DOHH2 (cell line): ENCODE data around the gene PRDM16.

Source experiments
- H3F3A ChIP-seq: fragments of 200-600 bp; sonication (generic), shearing (Covaris generic); 2 replicates; pipeline ENCODE4 v1.6.0; 2016; ENCODE audit warnings: antibody characterized with exemption, mild to moderate bottlenecking; ENCODE audit not compliant: control insufficient read depth, insufficient read depth
- H3K27ac ChIP-seq: fragments of 200-600 bp; sonication (generic); 2 replicates; pipeline ENCODE4 v1.5.1; 2014; ENCODE audit warnings: low read depth, mild to moderate bottlenecking, low read length, moderate library complexity
- H3K27me3 ChIP-seq: fragments of 200-600 bp; sonication (generic); 2 replicates; pipeline ENCODE4 v1.6.1; 2014; ENCODE audit warnings: mild to moderate bottlenecking, low read length, mixed read lengths; ENCODE audit not compliant: control insufficient read depth
- H3K36me3 ChIP-seq: fragments of 200-600 bp; sonication (generic); 2 replicates; pipeline ENCODE4 v1.6.1; 2014; ENCODE audit warnings: mild to moderate bottlenecking, low read length, moderate library complexity, mixed read lengths; ENCODE audit not compliant: control insufficient read depth
- H3K4me1 ChIP-seq: fragments of 200-600 bp; sonication (generic); 2 replicates; pipeline ENCODE4 v1.6.1; 2014; ENCODE audit warnings: mild to moderate bottlenecking, low read length, mixed read lengths; ENCODE audit not compliant: control insufficient read depth
- H3K4me2 ChIP-seq: fragments of 200-600 bp; sonication (generic); 2 replicates; pipeline ENCODE4 v1.6.0; 2014; ENCODE audit warnings: mild to moderate bottlenecking, low read length, moderate library complexity
- H3K4me3 ChIP-seq: fragments of 200-600 bp; sonication (generic); 2 replicates; pipeline ENCODE4 v1.5.1; 2014; ENCODE audit warnings: mild to moderate bottlenecking, low read length, mixed read lengths
- H3K79me2 ChIP-seq: fragments of 200-600 bp; sonication (generic); 2 replicates; pipeline ENCODE4 v1.6.1; 2014; ENCODE audit warnings: mild to moderate bottlenecking, low read length, mixed read lengths; ENCODE audit not compliant: control insufficient read depth
- H3K9me2 ChIP-seq: fragments of 200-600 bp; sonication (generic); replicated peaks from 2 replicates; pipeline ENCODE4 v1.6.1; 2014; ENCODE audit warnings: mild to moderate bottlenecking, low read length, mixed read lengths; ENCODE audit not compliant: control insufficient read depth
- H3K9me3 ChIP-seq: fragments of 200-600 bp; sonication (generic); 2 replicates; pipeline ENCODE4 v1.6.1; 2014; ENCODE audit warnings: antibody characterized with exemption, low read length, mixed read lengths; ENCODE audit not compliant: control insufficient read depth, insufficient read depth
- H4K20me1 ChIP-seq: fragments of 200-600 bp; sonication (generic); 2 replicates; pipeline ENCODE4 v1.6.0; 2014; ENCODE audit warnings: low read depth, mild to moderate bottlenecking, antibody characterized with exemption, low read length, moderate library complexity; ENCODE audit not compliant: control insufficient read depth, insufficient read depth
- EZH2phosphoT487 ChIP-seq: fragments of 200-600 bp; sonication (generic); IDR thresholded peaks from 2 replicates; pipeline ENCODE4 v1.6.1; 2017; ENCODE audit warnings: borderline replicate concordance, mild to moderate bottlenecking, antibody characterized with exemption, low read length, moderate library complexity, mixed read lengths
- TF ChIP-seq, protein P1 (sequence below): fragments of 200-600 bp; sonication (generic); IDR thresholded peaks from one replicate; pipeline ENCODE4 v1.5.1; 2014; ENCODE audit warnings: antibody characterized with exemption, mild to moderate bottlenecking, low read depth, low read length; ENCODE audit not compliant: poor library complexity, severe bottlenecking

Gene PRDM16

DNA sequence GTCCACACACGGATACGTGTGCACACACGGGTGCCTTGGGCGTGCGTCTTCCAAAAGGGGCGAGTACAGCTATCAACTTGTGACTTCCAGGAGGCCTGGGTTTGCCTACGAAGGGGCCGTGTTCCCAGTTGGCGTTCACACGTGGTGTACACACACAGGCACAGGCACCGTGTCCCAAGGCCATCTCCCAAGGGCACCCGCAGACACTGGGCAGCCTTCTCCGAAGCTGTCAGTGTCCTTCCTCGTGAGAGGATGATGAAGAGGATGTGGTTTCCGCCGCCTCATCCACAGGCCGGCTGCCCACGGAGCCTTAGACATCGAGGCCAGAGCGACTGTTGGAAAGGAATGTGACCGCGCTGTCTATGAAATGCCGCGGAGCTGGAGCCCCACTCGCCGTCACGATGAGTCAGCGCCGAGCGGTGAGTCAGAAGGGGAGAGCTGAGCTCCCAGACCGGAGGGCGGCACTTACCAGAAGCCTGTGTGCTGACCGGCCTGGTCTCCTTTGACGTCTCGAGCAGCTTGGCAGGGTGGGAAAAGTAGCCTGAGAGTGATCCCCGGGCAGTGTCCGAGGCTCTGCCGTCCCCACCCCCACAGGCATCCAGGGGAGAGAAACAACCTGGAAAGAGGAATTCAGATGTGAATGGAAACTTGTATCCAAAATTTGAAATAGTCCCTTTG, 244.0 kb downstream of the PRDM16 start:
- H3K4me1 ChIP-seq, result peaks cover 9% of the 10 kb centered on the region
- no peaks in the 10 kb centered on the region for H3K9me2 ChIP-seq
- H3K4me2 ChIP-seq, result no peak overlapping the region
- H3K27me3 ChIP-seq, result no peaks in the 10 kb centered on the region
- H3K4me3 ChIP-seq, result no peak overlapping the region
- peaks cover 9% of the 10 kb centered on the region for H3F3A ChIP-seq
- TF ChIP-seq, protein P1, sequence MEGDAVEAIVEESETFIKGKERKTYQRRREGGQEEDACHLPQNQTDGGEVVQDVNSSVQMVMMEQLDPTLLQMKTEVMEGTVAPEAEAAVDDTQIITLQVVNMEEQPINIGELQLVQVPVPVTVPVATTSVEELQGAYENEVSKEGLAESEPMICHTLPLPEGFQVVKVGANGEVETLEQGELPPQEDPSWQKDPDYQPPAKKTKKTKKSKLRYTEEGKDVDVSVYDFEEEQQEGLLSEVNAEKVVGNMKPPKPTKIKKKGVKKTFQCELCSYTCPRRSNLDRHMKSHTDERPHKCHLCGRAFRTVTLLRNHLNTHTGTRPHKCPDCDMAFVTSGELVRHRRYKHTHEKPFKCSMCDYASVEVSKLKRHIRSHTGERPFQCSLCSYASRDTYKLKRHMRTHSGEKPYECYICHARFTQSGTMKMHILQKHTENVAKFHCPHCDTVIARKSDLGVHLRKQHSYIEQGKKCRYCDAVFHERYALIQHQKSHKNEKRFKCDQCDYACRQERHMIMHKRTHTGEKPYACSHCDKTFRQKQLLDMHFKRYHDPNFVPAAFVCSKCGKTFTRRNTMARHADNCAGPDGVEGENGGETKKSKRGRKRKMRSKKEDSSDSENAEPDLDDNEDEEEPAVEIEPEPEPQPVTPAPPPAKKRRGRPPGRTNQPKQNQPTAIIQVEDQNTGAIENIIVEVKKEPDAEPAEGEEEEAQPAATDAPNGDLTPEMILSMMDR, result no peak
- TF ChIP-seq EZH2phosphoT487, result no peak
- no peaks in the 10 kb centered on the region for H3K79me2 ChIP-seq
- H3K27ac ChIP-seq, result no peak overlapping the region
- H4K20me1 ChIP-seq, result no peaks in the 10 kb centered on the region
- H3K36me3 ChIP-seq, result no peaks in the 10 kb centered on the region
- peaks cover 19% of the 10 kb centered on the region for H3K9me3 ChIP-seq

DNA sequence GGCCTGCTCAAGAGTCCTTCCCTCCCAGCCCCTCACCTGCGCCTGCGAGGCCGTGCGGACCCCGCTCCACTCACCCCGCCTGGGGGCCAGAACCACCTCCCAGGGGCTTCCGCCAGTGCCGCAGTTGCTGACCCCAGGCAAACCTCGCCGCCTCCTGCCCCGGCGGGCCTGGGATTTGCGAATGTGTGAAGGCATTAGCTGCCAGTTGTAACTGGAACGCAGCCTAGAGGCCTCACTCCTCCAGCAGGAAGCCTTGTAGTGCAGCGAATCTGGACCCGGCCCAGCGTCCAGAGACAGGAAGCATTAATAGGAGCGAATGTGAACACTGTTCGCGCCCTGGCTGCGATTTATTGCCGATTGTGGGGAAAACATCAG, 244.6 kb downstream of the PRDM16 start:
- Histone ChIP-seq H3K79me2 (no peaks in the 10 kb centered on the region), H3F3A (peaks cover 9% of the 10 kb centered on the region), H3K27ac (no peak overlapping the region), H3K9me2 (no peaks in the 10 kb centered on the region), H3K9me3 (peaks cover 19% of the 10 kb centered on the region), H3K27me3 (no peaks in the 10 kb centered on the region), H3K36me3 (no peaks in the 10 kb centered on the region), H3K4me3 (no peak overlapping the region), H3K4me1 (peaks cover 9% of the 10 kb centered on the region), H3K4me2 (no peak overlapping the region), H4K20me1 (no peaks in the 10 kb centered on the region)
- TF ChIP-seq, protein P1, result no peak
- no peak for TF ChIP-seq EZH2phosphoT487

DNA sequence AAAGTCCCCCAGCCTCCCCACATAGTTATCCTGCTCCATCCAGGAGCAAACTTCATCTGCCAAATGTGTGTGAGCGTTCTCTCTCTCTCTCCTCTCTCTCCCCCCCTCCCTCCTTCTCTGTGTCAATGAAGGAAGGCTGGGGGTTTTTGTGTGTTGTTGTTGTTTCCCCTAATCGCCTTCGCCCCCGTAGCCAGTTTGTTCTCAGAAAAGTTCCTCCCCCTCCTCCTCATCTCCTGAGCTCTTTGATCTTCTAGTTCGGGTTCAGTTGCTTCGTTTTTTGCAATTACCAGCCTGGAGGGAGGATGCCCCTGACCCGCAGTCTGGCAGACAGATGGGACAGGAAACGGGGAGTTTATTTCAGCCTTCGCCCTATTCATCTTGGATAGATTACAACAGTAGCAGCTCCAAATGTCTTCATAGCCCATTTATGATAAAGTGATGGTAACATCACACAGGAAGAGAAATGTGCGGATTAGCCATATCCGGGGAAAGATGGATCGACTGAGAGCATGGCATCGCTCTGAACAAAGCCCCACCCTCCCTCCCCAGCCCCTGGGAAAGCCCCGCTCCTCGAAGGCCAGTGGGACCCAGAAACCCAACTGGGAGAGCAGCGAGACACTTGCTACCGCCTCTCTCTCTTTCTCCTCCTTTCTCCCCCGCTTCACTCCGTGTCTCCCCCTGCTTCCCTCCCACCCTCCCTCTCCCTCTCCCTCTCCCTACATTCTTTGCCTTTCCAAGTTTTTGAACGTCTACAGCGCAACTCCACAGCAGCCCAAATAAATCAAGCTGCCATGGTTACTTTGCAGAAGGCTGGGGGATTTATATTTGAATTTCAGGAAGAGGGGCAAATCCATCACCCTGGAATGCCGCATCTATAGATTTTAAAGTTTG, 245.7 kb downstream of the PRDM16 start:
- H3K9me3 ChIP-seq, result peaks cover 23% of the 10 kb centered on the region
- H3K4me2 ChIP-seq, result no peak overlapping the region
- peaks cover 9% of the 10 kb centered on the region for H3K4me1 ChIP-seq
- no peaks in the 10 kb centered on the region for H4K20me1 ChIP-seq
- peaks cover 9% of the 10 kb centered on the region for H3F3A ChIP-seq
- H3K9me2 ChIP-seq, result no peaks in the 10 kb centered on the region
- no peaks in the 10 kb centered on the region for H3K36me3 ChIP-seq
- TF ChIP-seq EZH2phosphoT487, result no peak
- TF ChIP-seq, protein P1, result no peak
- H3K4me3 ChIP-seq, result no peak overlapping the region
- H3K79me2 ChIP-seq, result no peaks in the 10 kb centered on the region
- H3K27me3 ChIP-seq, result no peaks in the 10 kb centered on the region
- no peak overlapping the region for H3K27ac ChIP-seq
